Measurements from ENCODE around the gene TDO2. TPM values are rescaled to one million over a fixed set of nuclear protein-coding genes. Genes with fewer than 3 reads are reported as not detected.

TDO2 gene
- total RNA-seq, 1 donor, result 1.5 TPM

DNA sequence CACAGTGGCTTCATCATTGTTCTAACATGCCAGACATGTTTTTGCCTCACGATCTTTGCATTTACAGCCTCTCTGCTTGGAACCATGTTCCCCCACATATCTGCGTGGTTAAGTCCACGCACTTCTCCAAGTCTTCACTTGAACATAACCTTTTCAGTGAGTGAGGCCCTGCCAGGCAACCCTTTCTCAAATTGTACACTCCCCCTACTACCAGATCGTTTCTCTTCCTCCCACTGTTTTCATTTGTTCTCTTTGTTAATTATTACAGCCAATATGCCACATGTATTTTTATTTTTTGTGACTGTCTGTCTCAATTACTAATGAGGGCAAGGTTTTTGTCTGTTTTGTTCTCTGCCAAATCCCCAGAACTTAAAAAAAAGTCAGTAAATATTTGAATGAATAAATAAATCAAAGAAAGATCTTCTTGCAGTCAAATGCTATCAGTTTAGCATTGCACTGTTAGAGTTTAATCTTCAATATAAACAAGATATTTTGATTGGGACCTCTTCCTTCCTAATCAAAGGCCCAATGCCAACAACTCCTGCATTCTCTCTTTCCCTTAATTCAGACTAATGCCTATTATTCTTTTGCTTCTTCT lies 32.0 kb downstream of the TDO2 start:
- TF ChIP-seq, protein P1, sequence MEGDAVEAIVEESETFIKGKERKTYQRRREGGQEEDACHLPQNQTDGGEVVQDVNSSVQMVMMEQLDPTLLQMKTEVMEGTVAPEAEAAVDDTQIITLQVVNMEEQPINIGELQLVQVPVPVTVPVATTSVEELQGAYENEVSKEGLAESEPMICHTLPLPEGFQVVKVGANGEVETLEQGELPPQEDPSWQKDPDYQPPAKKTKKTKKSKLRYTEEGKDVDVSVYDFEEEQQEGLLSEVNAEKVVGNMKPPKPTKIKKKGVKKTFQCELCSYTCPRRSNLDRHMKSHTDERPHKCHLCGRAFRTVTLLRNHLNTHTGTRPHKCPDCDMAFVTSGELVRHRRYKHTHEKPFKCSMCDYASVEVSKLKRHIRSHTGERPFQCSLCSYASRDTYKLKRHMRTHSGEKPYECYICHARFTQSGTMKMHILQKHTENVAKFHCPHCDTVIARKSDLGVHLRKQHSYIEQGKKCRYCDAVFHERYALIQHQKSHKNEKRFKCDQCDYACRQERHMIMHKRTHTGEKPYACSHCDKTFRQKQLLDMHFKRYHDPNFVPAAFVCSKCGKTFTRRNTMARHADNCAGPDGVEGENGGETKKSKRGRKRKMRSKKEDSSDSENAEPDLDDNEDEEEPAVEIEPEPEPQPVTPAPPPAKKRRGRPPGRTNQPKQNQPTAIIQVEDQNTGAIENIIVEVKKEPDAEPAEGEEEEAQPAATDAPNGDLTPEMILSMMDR (IDR thresholded peaks at IDR 0.05; ENCODE audit: insufficient read depth, low read length), result no peak
- no peak for DNase-seq (ENCODE audit: low read depth)
- H3K4me3 ChIP-seq (ENCODE audit: low read depth, low read length), result no peak overlapping the region

DNA sequence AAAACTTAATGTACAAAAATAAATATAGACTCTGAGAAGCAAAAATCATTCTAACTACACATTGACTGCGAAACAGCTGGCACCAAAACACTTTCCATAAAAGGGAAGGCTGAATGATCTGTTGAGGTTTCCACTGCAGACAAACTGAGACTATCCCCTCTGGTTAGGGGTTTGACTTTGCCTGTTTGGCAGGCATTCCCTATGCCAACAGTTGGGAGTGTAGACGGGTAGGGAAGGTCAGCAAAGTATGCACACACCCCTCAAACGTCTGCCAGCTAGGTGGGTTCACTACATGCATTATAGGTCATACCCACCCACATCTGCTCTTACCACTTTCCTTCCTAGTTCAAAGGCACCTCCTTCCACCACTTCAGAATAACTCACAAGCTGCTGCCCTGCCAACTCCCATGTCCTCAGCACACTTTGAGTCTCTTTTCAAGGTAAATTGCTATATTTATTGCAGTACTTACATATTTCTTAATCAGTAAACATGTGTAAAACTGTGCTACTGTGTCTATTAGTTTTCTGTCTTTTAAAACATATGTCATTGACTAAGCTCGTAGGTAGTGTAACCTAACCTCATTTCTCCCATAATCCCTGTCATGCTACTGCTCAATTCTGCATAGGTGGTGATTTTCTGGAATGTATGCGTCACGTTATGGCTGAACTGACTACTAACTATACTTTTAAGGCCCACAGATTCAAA lies 37.7 kb downstream of the TDO2 start:
- DNase-seq (ENCODE audit: low read depth), result no peak
- H3K4me3 ChIP-seq (ENCODE audit: low read depth, low read length), result no peak overlapping the region
- TF ChIP-seq, protein P1 (IDR thresholded peaks at IDR 0.05; ENCODE audit: insufficient read depth, low read length), result no peak

DNA sequence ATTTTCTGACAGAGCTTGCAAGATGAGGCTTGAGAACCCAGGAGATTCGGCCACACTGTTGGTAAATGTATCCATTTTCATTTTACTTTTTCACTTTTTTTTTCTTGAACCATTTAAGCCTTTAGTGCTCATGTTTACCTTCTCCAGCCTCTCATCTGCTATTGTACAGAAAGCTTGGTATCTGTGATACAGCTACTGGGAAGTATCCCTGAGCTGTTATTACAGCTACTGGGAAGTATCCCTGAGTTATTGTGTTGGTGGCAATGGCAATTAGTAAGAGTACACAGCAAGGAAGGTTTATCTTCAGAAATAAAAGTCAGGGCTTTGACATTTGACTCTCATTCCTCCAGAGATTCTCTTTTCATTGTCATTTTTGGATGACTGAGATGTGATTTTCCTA lies 38.3 kb downstream of the TDO2 start:
- TF ChIP-seq, protein P1 (IDR thresholded peaks at IDR 0.05; ENCODE audit: insufficient read depth, low read length), result no peak
- no peak overlapping the region for H3K4me3 ChIP-seq (ENCODE audit: low read depth, low read length)
- DNase-seq (ENCODE audit: low read depth), result no peak

DNA sequence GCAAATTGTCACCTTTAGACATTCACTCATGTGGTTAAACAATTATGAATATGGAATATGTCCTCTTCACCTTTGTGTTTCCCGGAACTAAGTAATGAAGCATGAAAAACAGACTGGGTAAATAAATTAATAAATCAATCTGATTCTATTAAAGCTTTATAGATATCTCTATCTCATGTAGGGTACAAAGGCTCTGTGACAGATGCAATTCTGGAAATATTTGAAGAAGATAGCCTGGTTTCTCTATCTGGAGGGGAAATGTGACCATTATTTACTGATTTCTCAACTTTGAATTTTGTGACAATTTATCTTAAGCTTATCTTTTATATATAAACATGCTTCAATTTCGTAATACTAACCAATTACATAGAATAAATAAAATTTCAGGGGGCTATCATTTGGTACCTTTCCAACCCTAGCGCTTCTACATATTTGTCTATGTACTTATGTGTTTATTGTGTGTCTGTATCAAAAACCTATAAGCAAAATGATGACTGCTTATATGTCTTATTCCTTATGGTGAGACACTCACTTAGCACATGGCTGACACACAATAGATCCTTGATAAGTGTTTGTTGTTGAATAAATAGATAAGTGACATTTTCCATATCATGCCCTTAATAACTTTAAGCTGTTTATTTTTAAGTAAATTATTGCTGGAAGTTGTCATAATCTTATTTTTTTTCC lies 40.3 kb downstream of the TDO2 start:
- H3K4me3 ChIP-seq (ENCODE audit: low read depth, low read length), result no peak overlapping the region
- no peak for DNase-seq (ENCODE audit: low read depth)
- TF ChIP-seq, protein P1 (IDR thresholded peaks at IDR 0.05; ENCODE audit: insufficient read depth, low read length), result no peak

DNA sequence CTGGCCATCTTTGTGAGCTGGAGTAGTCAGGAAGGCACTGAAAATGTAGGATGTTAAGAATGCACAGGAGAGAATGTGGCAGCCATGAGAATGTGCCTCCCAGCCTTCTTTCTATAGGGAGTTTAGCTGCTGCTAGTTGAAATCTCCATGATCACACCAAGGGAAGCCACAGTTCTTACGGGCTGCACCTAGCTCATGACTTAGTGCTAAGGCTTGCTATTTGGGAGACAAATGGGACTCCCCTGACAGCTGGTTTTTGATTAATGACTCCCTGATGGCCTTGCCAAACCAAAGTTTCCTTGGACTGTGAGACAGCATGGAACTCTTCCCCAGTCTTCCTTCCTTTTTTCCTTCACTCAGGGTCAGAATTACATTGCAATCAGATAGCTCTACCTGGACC lies 41.0 kb downstream of the TDO2 start:
- no peak overlapping the region for H3K4me3 ChIP-seq (ENCODE audit: low read depth, low read length)
- DNase-seq (ENCODE audit: low read depth), result peak; percentile 57
- TF ChIP-seq, protein P1 (IDR thresholded peaks at IDR 0.05; ENCODE audit: insufficient read depth, low read length), result no peak

DNA sequence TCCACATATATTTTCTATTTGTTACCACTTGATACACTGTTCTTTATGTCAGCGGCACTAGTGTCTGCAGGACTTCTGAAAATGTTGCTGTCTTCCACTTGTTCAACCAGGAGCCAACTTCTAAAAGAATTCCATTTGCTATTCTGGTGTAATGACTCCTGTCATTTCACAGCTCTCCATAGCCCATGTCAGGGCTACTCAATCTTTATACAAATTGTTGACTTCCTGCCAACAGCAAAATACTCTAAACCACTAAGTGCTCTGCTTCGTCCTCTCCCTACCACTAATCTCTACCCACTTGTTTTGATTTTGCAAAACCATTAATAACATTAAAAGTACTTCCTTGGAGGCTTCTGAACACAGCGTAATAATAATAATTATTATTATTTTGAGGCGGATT lies 43.0 kb downstream of the TDO2 start:
- TF ChIP-seq, protein P1 (IDR thresholded peaks at IDR 0.05; ENCODE audit: insufficient read depth, low read length), result no peak
- no peak overlapping the region for H3K4me3 ChIP-seq (ENCODE audit: low read depth, low read length)
- DNase-seq (ENCODE audit: low read depth), result no peak

Measured in fibroblast of the aortic adventitia (primary cell).